ENCODE measurements around the gene SF3A1.

DNA sequence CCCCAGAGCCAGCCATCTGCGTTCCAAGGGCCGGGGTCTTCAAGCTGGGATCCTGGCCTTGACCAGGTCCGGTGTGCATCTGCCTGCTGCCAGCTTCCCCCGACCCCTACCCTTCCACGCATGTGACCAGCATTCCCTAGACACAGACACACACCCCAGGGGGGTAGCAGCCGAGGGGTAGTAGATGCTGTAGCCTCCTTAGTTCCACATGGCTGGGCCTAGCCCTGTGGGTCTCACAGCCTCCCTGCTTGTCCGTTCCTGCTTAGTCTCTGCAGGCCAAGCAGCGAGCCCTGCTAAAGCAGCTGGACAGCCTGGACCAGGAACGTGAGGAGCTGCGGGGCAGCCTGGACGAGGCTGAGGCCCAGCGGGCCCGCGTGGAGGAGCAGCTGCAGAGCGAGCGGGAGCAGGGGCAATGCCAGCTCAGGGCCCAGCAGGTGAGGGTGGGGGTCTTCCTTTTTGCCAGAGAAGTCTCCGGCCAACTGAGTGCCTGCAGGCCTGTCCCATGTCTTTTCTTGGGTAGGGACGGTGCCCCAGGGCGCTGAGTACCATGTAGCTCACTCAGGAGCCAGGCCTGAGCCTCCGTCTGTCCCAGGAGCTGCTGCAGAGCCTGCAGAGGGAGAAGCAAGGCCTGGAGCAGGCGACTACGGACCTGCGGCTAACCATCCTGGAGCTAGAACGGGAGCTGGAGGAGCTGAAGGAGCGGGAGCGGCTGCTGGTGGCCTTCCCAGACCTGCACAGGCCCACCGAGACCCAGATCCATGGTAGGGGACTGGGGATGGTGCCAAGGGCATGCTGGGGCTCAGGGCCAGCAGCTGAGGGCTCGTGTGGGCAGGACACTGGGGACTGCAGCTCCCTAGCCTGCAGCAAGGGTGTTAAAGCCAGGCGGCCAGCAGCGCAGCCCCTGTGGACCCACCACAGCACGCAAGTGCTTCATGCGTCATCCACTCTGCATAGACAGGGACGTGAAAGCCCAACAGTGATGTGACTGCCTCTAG is 16.9 kb upstream of the SF3A1 start:
- TF ChIP-seq, protein P1, sequence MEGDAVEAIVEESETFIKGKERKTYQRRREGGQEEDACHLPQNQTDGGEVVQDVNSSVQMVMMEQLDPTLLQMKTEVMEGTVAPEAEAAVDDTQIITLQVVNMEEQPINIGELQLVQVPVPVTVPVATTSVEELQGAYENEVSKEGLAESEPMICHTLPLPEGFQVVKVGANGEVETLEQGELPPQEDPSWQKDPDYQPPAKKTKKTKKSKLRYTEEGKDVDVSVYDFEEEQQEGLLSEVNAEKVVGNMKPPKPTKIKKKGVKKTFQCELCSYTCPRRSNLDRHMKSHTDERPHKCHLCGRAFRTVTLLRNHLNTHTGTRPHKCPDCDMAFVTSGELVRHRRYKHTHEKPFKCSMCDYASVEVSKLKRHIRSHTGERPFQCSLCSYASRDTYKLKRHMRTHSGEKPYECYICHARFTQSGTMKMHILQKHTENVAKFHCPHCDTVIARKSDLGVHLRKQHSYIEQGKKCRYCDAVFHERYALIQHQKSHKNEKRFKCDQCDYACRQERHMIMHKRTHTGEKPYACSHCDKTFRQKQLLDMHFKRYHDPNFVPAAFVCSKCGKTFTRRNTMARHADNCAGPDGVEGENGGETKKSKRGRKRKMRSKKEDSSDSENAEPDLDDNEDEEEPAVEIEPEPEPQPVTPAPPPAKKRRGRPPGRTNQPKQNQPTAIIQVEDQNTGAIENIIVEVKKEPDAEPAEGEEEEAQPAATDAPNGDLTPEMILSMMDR (IDR thresholded peaks at IDR 0.05), result no peak
- TF ChIP-seq POLR2A (IDR thresholded peaks at IDR 0.05), result no peak

All from heart left ventricle (tissue), 13 donors.